Measurements from ENCODE around the gene DNAI1. TPM values are rescaled to one million over a fixed set of nuclear protein-coding genes. Genes with fewer than 3 reads are reported as not detected.

Gene DNAI1
- total RNA-seq, 1 experiment from 2014 or later, result 2.2 TPM

DNA sequence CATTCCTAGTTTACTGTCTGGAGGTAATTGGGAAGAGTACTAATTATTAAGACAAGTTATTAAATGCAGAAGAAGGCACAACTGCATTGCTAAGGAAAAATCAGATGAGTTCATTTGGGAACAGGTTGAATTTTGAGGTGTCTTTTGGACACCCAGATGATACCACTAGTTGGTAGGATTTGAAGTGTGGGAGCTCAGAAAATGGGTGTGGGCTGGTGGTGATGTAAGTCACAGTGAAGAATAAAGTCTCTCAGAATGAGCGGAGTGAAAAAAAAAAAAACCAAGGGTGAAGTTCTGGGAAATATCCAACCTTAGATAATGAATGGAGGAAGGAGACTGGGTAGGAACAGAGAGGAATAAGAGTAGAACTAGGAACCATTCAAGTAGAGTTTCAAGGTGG is 46.3 kb upstream of the DNAI1 start:
- CTCF ChIA-PET, result interaction anchor here (2.2 kb wide), 1 partner anchor 8 kb away, joined by 6 read pairs; no protein-coding TSS in a partner anchor

DNA sequence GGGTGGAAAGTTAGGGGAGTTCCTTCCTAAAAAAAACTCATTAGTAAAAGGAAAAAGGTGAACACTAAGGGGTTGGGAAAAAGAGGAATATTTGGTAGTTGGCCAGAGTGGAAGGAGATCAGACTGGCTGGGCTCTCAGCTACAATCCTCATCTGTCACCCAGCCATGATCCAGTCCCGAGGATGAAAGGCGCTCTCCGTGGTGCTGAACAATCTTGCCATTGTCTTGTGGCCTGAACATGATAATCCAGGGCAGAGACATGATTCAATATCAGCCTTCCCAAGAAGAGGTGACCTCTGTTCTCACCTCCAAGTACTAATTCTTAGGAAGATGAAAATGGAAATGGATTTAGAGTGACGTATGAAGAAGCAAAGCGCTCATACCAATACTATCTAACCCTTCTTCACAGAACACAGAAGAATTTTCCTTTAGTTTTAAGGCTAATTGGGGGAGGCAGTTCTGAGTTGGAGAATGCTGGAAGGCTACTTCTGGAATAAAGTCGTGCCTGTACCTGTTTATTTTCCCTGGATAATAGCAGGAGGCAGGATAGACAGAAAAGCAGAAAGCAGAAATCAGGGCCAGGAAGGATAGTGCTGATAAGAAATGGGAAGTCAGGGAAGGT is 45.3 kb upstream of the DNAI1 start:
- ChIA-PET POLR2A (no interaction called here), CTCF (interaction anchor here (2.2 kb wide), 1 partner anchor 9 kb away, joined by 6 read pairs; no protein-coding TSS in a partner anchor)
- no peaks in the 10 kb centered on the region for H3K9me3 ChIP-seq (ENCODE audit: control insufficient read depth, insufficient read depth, low read depth, low read length)
- intact Hi-C loops (cut with micrococcal nuclease; ENCODE audit: unreplicated experiment), result no loop called here
- H3K27me3 ChIP-seq (ENCODE audit: control insufficient read depth, insufficient read depth, low read length), result no peaks in the 10 kb centered on the region
- TF ChIP-seq, protein P1, sequence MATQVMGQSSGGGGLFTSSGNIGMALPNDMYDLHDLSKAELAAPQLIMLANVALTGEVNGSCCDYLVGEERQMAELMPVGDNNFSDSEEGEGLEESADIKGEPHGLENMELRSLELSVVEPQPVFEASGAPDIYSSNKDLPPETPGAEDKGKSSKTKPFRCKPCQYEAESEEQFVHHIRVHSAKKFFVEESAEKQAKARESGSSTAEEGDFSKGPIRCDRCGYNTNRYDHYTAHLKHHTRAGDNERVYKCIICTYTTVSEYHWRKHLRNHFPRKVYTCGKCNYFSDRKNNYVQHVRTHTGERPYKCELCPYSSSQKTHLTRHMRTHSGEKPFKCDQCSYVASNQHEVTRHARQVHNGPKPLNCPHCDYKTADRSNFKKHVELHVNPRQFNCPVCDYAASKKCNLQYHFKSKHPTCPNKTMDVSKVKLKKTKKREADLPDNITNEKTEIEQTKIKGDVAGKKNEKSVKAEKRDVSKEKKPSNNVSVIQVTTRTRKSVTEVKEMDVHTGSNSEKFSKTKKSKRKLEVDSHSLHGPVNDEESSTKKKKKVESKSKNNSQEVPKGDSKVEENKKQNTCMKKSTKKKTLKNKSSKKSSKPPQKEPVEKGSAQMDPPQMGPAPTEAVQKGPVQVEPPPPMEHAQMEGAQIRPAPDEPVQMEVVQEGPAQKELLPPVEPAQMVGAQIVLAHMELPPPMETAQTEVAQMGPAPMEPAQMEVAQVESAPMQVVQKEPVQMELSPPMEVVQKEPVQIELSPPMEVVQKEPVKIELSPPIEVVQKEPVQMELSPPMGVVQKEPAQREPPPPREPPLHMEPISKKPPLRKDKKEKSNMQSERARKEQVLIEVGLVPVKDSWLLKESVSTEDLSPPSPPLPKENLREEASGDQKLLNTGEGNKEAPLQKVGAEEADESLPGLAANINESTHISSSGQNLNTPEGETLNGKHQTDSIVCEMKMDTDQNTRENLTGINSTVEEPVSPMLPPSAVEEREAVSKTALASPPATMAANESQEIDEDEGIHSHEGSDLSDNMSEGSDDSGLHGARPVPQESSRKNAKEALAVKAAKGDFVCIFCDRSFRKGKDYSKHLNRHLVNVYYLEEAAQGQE (IDR thresholded peaks at IDR 0.05; ENCODE audit: insufficient read depth in 1 of 2, low read depth in 2 of 2, low read length in 1 of 2), result peak; percentile 96 to 97
- no peak for TF ChIP-seq TCF7L2 (IDR thresholded peaks at IDR 0.05; ENCODE audit: low read depth, low read length)
- no peak for DNase-seq (ENCODE audit: low read depth, low spot score)
- no peak overlapping the region for H3K4me3 ChIP-seq (ENCODE audit: low read depth in 2 of 2, low read length in 2 of 2)
- in situ Hi-C loops (cut with HindIII; ENCODE audit: low pct_unique_long_range_greater_than_20kb, low sequenced_read_pairs), result no loop called here
- ATAC-seq, result peak; percentile 72; the same call in 1 of the 2 replicates
- H3K4me1 ChIP-seq (ENCODE audit: control insufficient read depth, insufficient read depth, low read length), result no peaks in the 10 kb centered on the region
- H3K27ac ChIP-seq (ENCODE audit: low read length), result no peak overlapping the region
- H3K36me3 ChIP-seq (ENCODE audit: control insufficient read depth, insufficient read depth, low read length), result no peaks in the 10 kb centered on the region
- no TSS peak for BruUV-seq (replicated peaks)

More for the DNA sequence above, 46.3 kb upstream of the DNAI1 start:
- in situ Hi-C loops (cut with HindIII; ENCODE audit: low pct_unique_long_range_greater_than_20kb, low sequenced_read_pairs) (no loop called here), intact Hi-C loops (cut with micrococcal nuclease; ENCODE audit: unreplicated experiment) (no loop called here)
- DNase-seq (ENCODE audit: low read depth, low spot score), result no peak
- H3K36me3 ChIP-seq (ENCODE audit: control insufficient read depth, insufficient read depth, low read length), result no peaks in the 10 kb centered on the region
- no peaks in the 10 kb centered on the region for H3K9me3 ChIP-seq (ENCODE audit: control insufficient read depth, insufficient read depth, low read depth, low read length)
- BruUV-seq (replicated peaks), result no TSS peak
- H3K27ac ChIP-seq (ENCODE audit: low read length), result no peak overlapping the region
- no peak for ATAC-seq
- no peaks in the 10 kb centered on the region for H3K4me1 ChIP-seq (ENCODE audit: control insufficient read depth, insufficient read depth, low read length)
- no peaks in the 10 kb centered on the region for H3K27me3 ChIP-seq (ENCODE audit: control insufficient read depth, insufficient read depth, low read length)
- no peak overlapping the region for H3K4me3 ChIP-seq (ENCODE audit: low read depth in 2 of 2, low read length in 2 of 2)
- POLR2A ChIA-PET, result interaction anchor here (0.7 kb wide), 1 partner anchor 165 kb away, joined by 6 read pairs; no protein-coding TSS in a partner anchor
- TF ChIP-seq, protein P1 (IDR thresholded peaks at IDR 0.05; ENCODE audit: insufficient read depth in 1 of 2, low read depth in 2 of 2, low read length in 1 of 2), result no peak
- no peak for TF ChIP-seq SIN3A (IDR thresholded peaks at IDR 0.05; ENCODE audit: borderline replicate concordance, insufficient read depth, low read depth, low read length)
- no peak for TF ChIP-seq POLR2AphosphoS5 (IDR thresholded peaks at IDR 0.05; ENCODE audit: low read depth, low read length)
- no peak for TF ChIP-seq TCF7L2 (IDR thresholded peaks at IDR 0.05; ENCODE audit: low read depth, low read length)
- TF ChIP-seq, protein P2, sequence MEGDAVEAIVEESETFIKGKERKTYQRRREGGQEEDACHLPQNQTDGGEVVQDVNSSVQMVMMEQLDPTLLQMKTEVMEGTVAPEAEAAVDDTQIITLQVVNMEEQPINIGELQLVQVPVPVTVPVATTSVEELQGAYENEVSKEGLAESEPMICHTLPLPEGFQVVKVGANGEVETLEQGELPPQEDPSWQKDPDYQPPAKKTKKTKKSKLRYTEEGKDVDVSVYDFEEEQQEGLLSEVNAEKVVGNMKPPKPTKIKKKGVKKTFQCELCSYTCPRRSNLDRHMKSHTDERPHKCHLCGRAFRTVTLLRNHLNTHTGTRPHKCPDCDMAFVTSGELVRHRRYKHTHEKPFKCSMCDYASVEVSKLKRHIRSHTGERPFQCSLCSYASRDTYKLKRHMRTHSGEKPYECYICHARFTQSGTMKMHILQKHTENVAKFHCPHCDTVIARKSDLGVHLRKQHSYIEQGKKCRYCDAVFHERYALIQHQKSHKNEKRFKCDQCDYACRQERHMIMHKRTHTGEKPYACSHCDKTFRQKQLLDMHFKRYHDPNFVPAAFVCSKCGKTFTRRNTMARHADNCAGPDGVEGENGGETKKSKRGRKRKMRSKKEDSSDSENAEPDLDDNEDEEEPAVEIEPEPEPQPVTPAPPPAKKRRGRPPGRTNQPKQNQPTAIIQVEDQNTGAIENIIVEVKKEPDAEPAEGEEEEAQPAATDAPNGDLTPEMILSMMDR (IDR thresholded peaks at IDR 0.05), result no peak
